MCF 10A (cell line): ENCODE measurements around the gene TMEM51. TPM values are rescaled to one million over a fixed set of nuclear protein-coding genes. Genes with fewer than 3 reads are reported as not detected.

Source experiments
- BruUV-seq: library from RNA; stranded (reverse); fragments of 400-500 nt; replicated peaks from 2 replicates; lab custom pipeline; 2021; lab: Mats Ljungman, UMichigan
- CTCF ChIA-PET: fragments of 300-600 bp; sonication (Branson Sonifier 250); formaldehyde crosslinking; extraction: SDS; loops from one replicate; lab custom pipeline; 2021; ENCODE audit warnings: antibody characterized with exemption, inconsistent platforms; lab: Yijun Ruan, JAX
- POLR2A ChIA-PET: fragments of 300-600, 350-650 bp; sonication (Branson Sonifier 250); formaldehyde crosslinking; extraction: SDS; loops from one replicate; lab custom pipeline; 2020; ENCODE audit warnings: antibody characterized with exemption, inconsistent platforms; lab: Yijun Ruan, JAX
- DNase-seq: peaks from one replicate; pipeline ENCODE4 v3.0.0-alpha.2; 2018; ENCODE audit not compliant: unreplicated experiment
- H3K27ac Mint-ChIP-seq: one replicate; pipeline ENCODE4 v1.8.0; 2022; ENCODE audit warnings: mild to moderate bottlenecking, low read depth, mixed read lengths; ENCODE audit not compliant: unreplicated experiment
- H3K27me3 Mint-ChIP-seq: one replicate; pipeline ENCODE4 v1.8.0; 2022; ENCODE audit warnings: mixed read lengths; ENCODE audit not compliant: insufficient read depth, unreplicated experiment
- H3K36me3 Mint-ChIP-seq: one replicate; pipeline ENCODE4 v1.8.0; 2022; ENCODE audit warnings: mild to moderate bottlenecking, moderate library complexity, mixed read lengths; ENCODE audit not compliant: insufficient read depth, unreplicated experiment
- H3K4me1 Mint-ChIP-seq: one replicate; pipeline ENCODE4 v1.8.0; 2022; ENCODE audit warnings: mixed read lengths; ENCODE audit not compliant: insufficient read depth, unreplicated experiment
- H3K4me3 Mint-ChIP-seq: one replicate; pipeline ENCODE4 v1.8.0; 2022; ENCODE audit warnings: mild to moderate bottlenecking, moderate library complexity, mixed read lengths; ENCODE audit not compliant: unreplicated experiment
- H3K9me3 Mint-ChIP-seq: one replicate; pipeline ENCODE4 v1.8.0; 2022; ENCODE audit warnings: mixed read lengths; ENCODE audit not compliant: unreplicated experiment
- CTCF ChIP-seq: fragments of 200-600 bp; IDR thresholded peaks from one replicate; pipeline ENCODE4 v1.8.0; 2022; ENCODE audit warnings: antibody characterized with exemption, mild to moderate bottlenecking; ENCODE audit not compliant: unreplicated experiment
- intact Hi-C: fragments of 100-400 bp; cut with micrococcal nuclease; formaldehyde crosslinking; loops from 2 replicates; pipeline ENCODE4 v1.14.1; 2022
- total RNA-seq: library from RNA; stranded (reverse); gene quantifications from 2 replicates; pipeline ENCODE4 v1.2.3, GENCODE V29; 2022

TMEM51 gene
- total RNA-seq, 1 experiment from 2014 or later: 6.4 TPM

DNA sequence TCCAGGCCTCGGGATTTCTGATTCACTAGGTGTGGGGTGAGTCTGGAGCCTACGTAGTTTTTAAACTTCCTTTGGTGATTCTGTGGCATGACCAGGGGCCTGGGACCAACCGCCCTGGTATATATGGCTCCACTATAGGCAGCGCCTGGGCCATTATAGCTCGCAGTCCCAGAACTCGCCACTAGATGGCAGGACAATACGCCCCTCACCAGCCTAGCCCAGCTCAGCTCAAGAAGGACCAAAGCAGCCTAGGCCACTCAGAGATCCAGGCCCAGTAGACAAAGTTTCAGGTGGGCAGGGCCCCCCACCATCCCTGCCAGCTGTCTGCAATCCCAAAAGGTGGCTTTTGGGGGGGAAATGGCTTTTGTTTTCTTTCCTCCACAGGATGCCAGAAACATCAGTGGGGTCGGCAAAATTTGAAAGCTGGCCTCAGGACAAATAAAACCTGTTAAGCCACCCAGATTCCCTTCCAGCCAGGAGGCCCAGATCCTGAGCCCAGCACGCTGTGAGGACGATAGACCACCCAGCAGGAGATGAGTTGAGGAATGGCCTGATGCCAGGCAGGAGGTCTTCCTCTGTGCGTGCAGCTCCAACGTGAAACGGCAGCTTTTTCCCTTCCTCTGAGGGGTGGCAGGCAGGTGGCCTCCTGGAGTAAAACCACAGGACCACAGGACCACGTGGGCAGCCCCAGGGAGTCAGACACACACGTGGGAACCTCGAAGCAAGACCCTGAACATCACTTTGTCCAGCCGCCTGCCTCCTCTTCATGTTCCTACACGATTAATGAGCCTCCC is 24.8 kb upstream of the TMEM51 start:
- ChIA-PET POLR2A (interaction anchor here (0.6 to 1.5 kb wide), 6 partner anchors 8 to 303 kb away, joined by 3 to 7 read pairs (median 4); partner anchors contain the start of gene TMEM51), CTCF (interaction anchor here (0.5 to 10.6 kb wide), 39 partner anchors 8 to 1165 kb away, joined by 3 to 92 read pairs (median 4); partner anchors contain the start of gene TMEM51)
- intact Hi-C loops: loop anchor here (1.0 kb wide), 3 partner anchors 144 to 303 kb away; no protein-coding TSS in a partner anchor
- no TSS peak for BruUV-seq
- peak; percentile 86 for TF ChIP-seq CTCF
- Mint-ChIP-seq H3K27me3 (peaks cover 1% of the 10 kb centered on the region), H3K4me3 (no peak overlapping the region), H3K27ac (no peak overlapping the region), H3K9me3 (no peaks in the 10 kb centered on the region), H3K36me3 (no peaks in the 10 kb centered on the region), H3K4me1 (no peaks in the 10 kb centered on the region)
- DNase-seq: peak; percentile 74

DNA sequence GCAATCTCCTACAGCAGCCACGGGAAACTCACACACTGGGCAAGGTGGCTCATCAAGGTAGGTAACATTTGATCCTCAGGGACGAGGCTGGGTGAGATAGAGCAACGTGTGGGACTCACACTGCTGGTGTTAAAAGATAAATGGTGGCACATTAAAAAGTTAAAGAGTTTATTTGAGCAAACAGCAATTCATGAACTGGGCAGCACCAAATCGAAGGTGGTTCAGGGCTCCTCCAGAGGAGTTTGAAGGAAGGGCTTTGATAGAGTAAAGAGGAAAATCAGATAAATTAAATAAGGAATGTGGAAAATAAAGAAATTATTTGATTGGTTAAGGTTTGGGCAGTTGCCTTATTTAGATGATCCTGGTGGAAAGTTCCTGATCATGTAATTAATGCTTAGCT is 23.6 kb upstream of the TMEM51 start:
- no peak overlapping the region for H3K27ac Mint-ChIP-seq
- no peaks in the 10 kb centered on the region for H3K36me3 Mint-ChIP-seq
- no peak for DNase-seq
- intact Hi-C loops: no loop called here
- no peak for TF ChIP-seq CTCF
- no peak overlapping the region for H3K4me3 Mint-ChIP-seq
- ChIA-PET CTCF (interaction anchor here (0.6 to 10.6 kb wide), 11 partner anchors 14 to 178 kb away, joined by 3 to 92 read pairs (median 7); partner anchors contain the start of gene TMEM51), POLR2A (no interaction called here)
- H3K9me3 Mint-ChIP-seq: no peaks in the 10 kb centered on the region
- H3K27me3 Mint-ChIP-seq: peaks cover 11% of the 10 kb centered on the region
- no peaks in the 10 kb centered on the region for H3K4me1 Mint-ChIP-seq
- no TSS peak for BruUV-seq

DNA sequence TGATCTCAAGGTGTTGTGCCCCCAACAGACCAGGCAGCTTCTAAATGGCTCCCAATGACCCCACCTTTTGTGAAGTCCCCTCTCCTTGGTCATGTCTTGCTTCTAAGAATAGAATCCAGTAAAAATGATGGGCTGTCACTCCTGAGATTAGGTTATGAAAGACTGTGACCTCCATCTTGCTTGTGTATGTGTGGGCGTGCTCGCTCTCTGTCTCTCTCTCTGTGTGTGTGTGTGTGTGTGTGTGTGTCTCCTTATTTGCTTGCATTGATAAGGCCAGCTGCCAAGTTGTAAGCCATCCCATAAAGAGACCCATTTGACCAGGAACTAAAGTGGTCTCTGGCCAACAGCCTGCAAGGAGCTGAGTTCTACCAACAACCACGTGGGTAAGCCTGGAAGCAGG is 22.9 kb upstream of the TMEM51 start:
- no peaks in the 10 kb centered on the region for H3K36me3 Mint-ChIP-seq
- H3K27me3 Mint-ChIP-seq: peaks cover 11% of the 10 kb centered on the region
- no peak for DNase-seq
- ChIA-PET POLR2A (no interaction called here), CTCF (interaction anchor here (0.5 to 10.6 kb wide), 9 partner anchors 21 to 1044 kb away, joined by 3 to 92 read pairs (median 5); no protein-coding TSS in a partner anchor)
- no peak overlapping the region for H3K27ac Mint-ChIP-seq
- TF ChIP-seq CTCF: no peak
- no TSS peak for BruUV-seq
- no peaks in the 10 kb centered on the region for H3K9me3 Mint-ChIP-seq
- no peak overlapping the region for H3K4me3 Mint-ChIP-seq
- intact Hi-C loops: no loop called here
- H3K4me1 Mint-ChIP-seq: no peaks in the 10 kb centered on the region

- H3K36me3 Mint-ChIP-seq: no peaks in the 10 kb centered on the region
- no peak overlapping the region for H3K4me3 Mint-ChIP-seq
- no peak for TF ChIP-seq CTCF
- no peak for DNase-seq
- H3K9me3 Mint-ChIP-seq: no peaks in the 10 kb centered on the region
- no TSS peak for BruUV-seq
- CTCF ChIA-PET: interaction anchor here (0.6 to 10.6 kb wide), 4 partner anchors 10 to 171 kb away, joined by 3 to 92 read pairs (median 4); no protein-coding TSS in a partner anchor
- no peaks in the 10 kb centered on the region for H3K4me1 Mint-ChIP-seq
- H3K27ac Mint-ChIP-seq: no peak overlapping the region
- intact Hi-C loops: no loop called here
- peaks cover 11% of the 10 kb centered on the region for H3K27me3 Mint-ChIP-seq
- POLR2A ChIA-PET: interaction anchor here (0.6 kb wide), 2 partner anchors 21 to 36 kb away, joined by 3 read pairs; partner anchors contain the start of gene TMEM51
These were observed 20.6 kb upstream of the TMEM51 start for GRCh38 chr1:15132965-15133364.
